GM18951 (cell line): ENCODE results near the gene GNAZ.
"Not testable (repeated sequence)": the region's sequence is repeated elsewhere in the genome, so short reads cannot be mapped to it uniquely, and the experiment has no call there.

Experiments
- POLR2A ChIP-seq: IDR thresholded peaks from 4 replicates; pipeline ENCODE4 v1.6.1; 2011; ENCODE audit warnings: mild to moderate bottlenecking; ENCODE audit not compliant: insufficient read length, insufficient read depth; ENCODE audit errors: extremely low read depth
- in situ Hi-C: fragments of 300-500 bp; cut with MboI; formaldehyde crosslinking; loops from one replicate; pipeline ENCODE4 v1.12.0; 2022; ENCODE audit warnings: low sequenced_read_pairs, mixed read lengths, inconsistent platforms; ENCODE audit not compliant: unreplicated experiment

Gene GNAZ

GRCh38 chr22:23035557-23036277 lies 34.6 kb upstream of the GNAZ start:
- in situ Hi-C loops, result no loop called here
- no peak for TF ChIP-seq POLR2A

- no peak for TF ChIP-seq POLR2A
- in situ Hi-C loops, result no loop called here
Measured at GRCh38 chr22:23036684-23037428, 33.5 kb upstream of the GNAZ start.

- in situ Hi-C loops, result no loop called here
- TF ChIP-seq POLR2A, result no peak
Measured at GRCh38 chr22:23037429-23038333, 32.6 kb upstream of the GNAZ start.

- in situ Hi-C loops, result no loop called here
- no peak for TF ChIP-seq POLR2A
Measured at GRCh38 chr22:23038334-23038642, 32.0 kb upstream of the GNAZ start.

- in situ Hi-C loops, result no loop called here
- TF ChIP-seq POLR2A, result no peak
Measured at GRCh38 chr22:23038902-23039301, 31.4 kb upstream of the GNAZ start.

GRCh38 chr22:23042179-23042578 lies 28.1 kb upstream of the GNAZ start:
- in situ Hi-C loops, result no loop called here
- no peak for TF ChIP-seq POLR2A

GRCh38 chr22:23044570-23044969 lies 25.7 kb upstream of the GNAZ start:
- TF ChIP-seq POLR2A, result no peak
- in situ Hi-C loops, result no loop called here

- TF ChIP-seq POLR2A, result no peak
- in situ Hi-C loops, result no loop called here
Measured at GRCh38 chr22:23045461-23045860, 24.9 kb upstream of the GNAZ start.

GRCh38 chr22:23047265-23047664 lies 23.1 kb upstream of the GNAZ start:
- TF ChIP-seq POLR2A, result no peak
- in situ Hi-C loops, result no loop called here

GRCh38 chr22:23047742-23048141 lies 22.6 kb upstream of the GNAZ start:
- no peak for TF ChIP-seq POLR2A
- in situ Hi-C loops, result no loop called here

GRCh38 chr22:23050546-23050945 lies 19.8 kb upstream of the GNAZ start:
- in situ Hi-C loops, result not testable (repeated sequence)

- TF ChIP-seq POLR2A, result no peak
Measured at GRCh38 chr22:23053051-23053707, 17.1 kb upstream of the GNAZ start.

GRCh38 chr22:23053912-23054530 lies 16.3 kb upstream of the GNAZ start:
- no peak for TF ChIP-seq POLR2A
- in situ Hi-C loops, result no loop called here

More at GRCh38 chr22:23053051-23053707, 17.1 kb upstream of the GNAZ start:
- in situ Hi-C loops, result no loop called here
